Suprapubic skin (tissue), 4 donors: ENCODE measurements around the gene PRR13. TPM values are rescaled to one million over a fixed set of nuclear protein-coding genes. Genes with fewer than 3 reads are reported as not detected.

Experiments
- DNase-seq, 2 donors: peaks; one replicate each; pipeline ENCODE4 v3.0.0-alpha.2; 2019; ENCODE audit warnings: low spot score in 2 of 2
- H3K27ac ChIP-seq: fragments of 200-600 bp; sonication (generic); one replicate; pipeline ENCODE4 v1.5.1; 2019
- H3K27me3 ChIP-seq: fragments of 200-600 bp; sonication (generic); one replicate; pipeline ENCODE4 v1.5.1; 2019
- H3K36me3 ChIP-seq: fragments of 200-600 bp; sonication (generic); one replicate; pipeline ENCODE4 v1.5.1; 2019
- H3K4me1 ChIP-seq: fragments of 200-600 bp; sonication (generic); one replicate; pipeline ENCODE4 v1.5.1; 2019
- H3K4me3 ChIP-seq: fragments of 200-600 bp; sonication (generic); one replicate; pipeline ENCODE4 v1.5.1; 2019; ENCODE audit warnings: mild to moderate bottlenecking
- H3K9me3 ChIP-seq: fragments of 200-600 bp; sonication (generic); one replicate; pipeline ENCODE4 v1.5.1; 2019
- EP300 ChIP-seq: sonication (generic); formaldehyde crosslinking; IDR thresholded peaks from one replicate; pipeline ENCODE4 v1.6.1; 2017; ENCODE audit warnings: antibody characterized with exemption
- POLR2AphosphoS5 ChIP-seq, 3 donors: sonication (generic); formaldehyde crosslinking; IDR thresholded peaks; one replicate each; pipeline ENCODE4 v1.6.1; 2017; ENCODE audit warnings: antibody characterized with exemption in 3 of 3
- WGBS: methylation state at CpG from one replicate; pipeline ENCODE4 v1.1.5; 2018; 5-methylcytosine and 5-hydroxymethylcytosine counted together
- total RNA-seq, 4 donors: library from RNA; depleted of rRNA; stranded (reverse); fragments of >200 nt; gene quantifications; one replicate each; pipeline ENCODE4 v1.1.0, GENCODE V29; 2016
- TF ChIP-seq, protein P1 (sequence below), 2 donors: fragments of 200-600 bp in 1 of 2; fragments of 450-650 bp in 1 of 2; sonication (generic) in 1 of 2; IDR thresholded peaks; one replicate each; pipeline ENCODE4 v1.5.1; 2016 to 2019; ENCODE audit warnings: antibody characterized with exemption in 2 of 2, mild to moderate bottlenecking in 1 of 2, moderate library complexity in 1 of 2

Gene PRR13
- total RNA-seq, 4 donors from 2014 or later: 40.7 to 77.9 (median 57.4) TPM

DNA sequence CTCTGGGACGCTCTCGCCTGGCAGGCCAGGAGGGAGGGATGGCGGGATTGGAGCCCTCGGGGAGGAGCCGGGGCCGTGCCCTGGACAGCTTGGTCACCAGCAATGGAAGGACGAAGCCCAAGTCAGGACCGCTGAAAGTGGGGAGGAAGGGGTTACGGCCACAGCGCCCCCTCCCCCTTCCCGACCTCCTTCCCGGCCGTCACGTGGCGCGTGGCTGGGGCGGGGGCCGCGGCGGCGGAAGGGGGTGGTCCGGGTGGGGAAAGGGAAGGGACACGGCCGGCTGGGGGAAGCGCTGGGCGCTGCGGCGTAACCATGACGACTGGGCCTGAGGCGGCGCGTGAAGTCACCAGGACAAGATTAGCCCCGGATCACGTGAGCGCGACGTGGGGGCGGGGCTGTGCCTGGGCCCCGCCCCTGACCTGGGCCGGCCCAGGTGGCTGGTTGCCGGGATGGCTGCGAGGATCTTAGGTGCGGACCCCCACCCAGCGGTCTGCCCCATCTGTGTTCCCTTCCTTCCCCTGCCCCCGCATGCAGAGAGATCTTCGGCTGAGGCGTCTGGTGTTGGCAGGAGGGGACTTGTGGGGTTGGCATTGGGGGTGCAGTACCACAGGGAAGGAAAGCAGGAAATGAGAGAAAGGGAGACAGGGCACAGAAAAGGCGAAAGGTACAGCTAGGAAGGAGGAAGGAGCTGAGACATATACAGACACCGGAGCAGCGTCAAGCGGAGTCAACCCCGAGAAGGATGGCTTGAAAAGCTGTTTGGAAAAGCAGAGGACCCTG, 51.5 kb downstream of the PRR13 start:
- Histone ChIP-seq H3K9me3 (no peaks in the 10 kb centered on the region), H3K27me3 (no peaks in the 10 kb centered on the region), H3K4me3 (peak overlapping the region; percentile 66), H3K27ac (peak overlapping the region; percentile 85), H3K4me1 (peaks cover 47% of the 10 kb centered on the region), H3K36me3 (no peaks in the 10 kb centered on the region)
- under 1% methylated on average over 21 of the region's 52 CpGs for WGBS
- peak; percentile 97 for DNase-seq
- TF ChIP-seq POLR2AphosphoS5 (IDR thresholded peaks at IDR 0.05) (peak in 1 of 3 donors; percentile 62), EP300 (no peak)

- peak overlapping the region; percentile 85 for H3K27ac ChIP-seq
- H3K4me1 ChIP-seq: peaks cover 55% of the 10 kb centered on the region
- no peak for TF ChIP-seq POLR2AphosphoS5 (IDR thresholded peaks at IDR 0.05)
- TF ChIP-seq, protein P1, sequence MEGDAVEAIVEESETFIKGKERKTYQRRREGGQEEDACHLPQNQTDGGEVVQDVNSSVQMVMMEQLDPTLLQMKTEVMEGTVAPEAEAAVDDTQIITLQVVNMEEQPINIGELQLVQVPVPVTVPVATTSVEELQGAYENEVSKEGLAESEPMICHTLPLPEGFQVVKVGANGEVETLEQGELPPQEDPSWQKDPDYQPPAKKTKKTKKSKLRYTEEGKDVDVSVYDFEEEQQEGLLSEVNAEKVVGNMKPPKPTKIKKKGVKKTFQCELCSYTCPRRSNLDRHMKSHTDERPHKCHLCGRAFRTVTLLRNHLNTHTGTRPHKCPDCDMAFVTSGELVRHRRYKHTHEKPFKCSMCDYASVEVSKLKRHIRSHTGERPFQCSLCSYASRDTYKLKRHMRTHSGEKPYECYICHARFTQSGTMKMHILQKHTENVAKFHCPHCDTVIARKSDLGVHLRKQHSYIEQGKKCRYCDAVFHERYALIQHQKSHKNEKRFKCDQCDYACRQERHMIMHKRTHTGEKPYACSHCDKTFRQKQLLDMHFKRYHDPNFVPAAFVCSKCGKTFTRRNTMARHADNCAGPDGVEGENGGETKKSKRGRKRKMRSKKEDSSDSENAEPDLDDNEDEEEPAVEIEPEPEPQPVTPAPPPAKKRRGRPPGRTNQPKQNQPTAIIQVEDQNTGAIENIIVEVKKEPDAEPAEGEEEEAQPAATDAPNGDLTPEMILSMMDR (IDR thresholded peaks at IDR 0.05): no peak
- TF ChIP-seq EP300: no peak
- peak in 1 of 2 donors; percentile 56 for DNase-seq
- H3K9me3 ChIP-seq: no peaks in the 10 kb centered on the region
- H3K36me3 ChIP-seq: no peaks in the 10 kb centered on the region
- H3K27me3 ChIP-seq: no peaks in the 10 kb centered on the region
- 28% methylated on average over 11 of the region's 11 CpGs for WGBS
- H3K4me3 ChIP-seq: peak overlapping the region; percentile 66
Measured at GRCh38 chr12:53493610-53494391, 52.3 kb downstream of the PRR13 start.

Other genes with a start within 250 kb of the PRR13 start
- gene ITGB7, start 234.5 kb upstream of the PRR13 start, total RNA-seq: 10 to 100 TPM in 1 of 4 donors, 1 to 10 TPM in 3; 2.9 to 29.1 (median 6.8) TPM
- 100 to 1,000 TPM; 140 to 198 (median 172) TPM for gene RARG, start 209.5 kb upstream of the PRR13 start, total RNA-seq
- 10 to 100 TPM in 1 of 4 donors, 1 to 10 TPM in 3; 5.7 to 10.6 (median 6.1) TPM for gene ESPL1, start 173.4 kb upstream of the PRR13 start, total RNA-seq
- gene PFDN5, start 146.2 kb upstream of the PRR13 start, total RNA-seq: 100 to 1,000 TPM; 457 to 612 (median 511) TPM
- gene MYG1, start 142.0 kb upstream of the PRR13 start, total RNA-seq: 10 to 100 TPM; 38.2 to 54.6 (median 46.3) TPM
- 10 to 100 TPM; 35.9 to 72.9 (median 52.5) TPM for gene AAAS, start 120.1 kb upstream of the PRR13 start, total RNA-seq
- not detected for gene SP7, start 105.4 kb upstream of the PRR13 start, total RNA-seq
- 100 to 1,000 TPM in 3 of 4 donors, 10 to 100 TPM in 1; 82.5 to 122 (median 111) TPM for gene SP1, start 61.6 kb upstream of the PRR13 start, total RNA-seq
- under 1 TPM in 1 of 4 donors, not detected in 3; 0.23 TPM for gene AMHR2, start 17.9 kb upstream of the PRR13 start, total RNA-seq
- gene PCBP2, start 10.4 kb downstream of the PRR13 start, total RNA-seq: 100 to 1,000 TPM; 480 to 803 (median 584) TPM
- gene MAP3K12, start 57.7 kb downstream of the PRR13 start, total RNA-seq: 10 to 100 TPM in 1 of 4 donors, 1 to 10 TPM in 3; 4.8 to 14.0 (median 5.9) TPM
- gene TARBP2, start 59.5 kb downstream of the PRR13 start, total RNA-seq: 10 to 100 TPM; 25.5 to 42.0 (median 28.6) TPM
- gene NPFF, start 65.8 kb downstream of the PRR13 start, total RNA-seq: not detected
- gene ATF7, start 184.6 kb downstream of the PRR13 start, total RNA-seq: 10 to 100 TPM; 26.7 to 60.7 (median 40.5) TPM
- 100 to 1,000 TPM; 232 to 381 (median 315) TPM for gene ATP5MC2, start 234.3 kb downstream of the PRR13 start, total RNA-seq